Stimulated activated CD4-positive, alpha-beta T cell treated with anti-CD3 and anti-CD28 coated beads, Interleukin-12 subunit alpha, Interleukin-12 subunit beta, amount 100 ng/mL, for 24 hours (primary cell): ENCODE data around the gene MRPL30.
"Not testable (repeated sequence)": the region's sequence is repeated elsewhere in the genome, so short reads cannot be mapped to it uniquely, and the experiment has no call there.

ENCODE experiments used
- DNase-seq, 2 experiments: peaks; one replicate each; pipeline ENCODE4 v3.0.0-alpha.2; 2020; ENCODE audit warnings: low read depth in 2 of 2

The MRPL30 gene

GRCh38 chr2:99184811-99185210, 3.8 kb downstream of the MRPL30 start:
- DNase-seq = no peak

- no peak for DNase-seq
Measured at GRCh38 chr2:99187011-99187410, 6.0 kb downstream of the MRPL30 start.

- no peak for DNase-seq
Measured at GRCh38 chr2:99188357-99188756, 7.4 kb downstream of the MRPL30 start.

GRCh38 chr2:99190548-99190947, 9.6 kb downstream of the MRPL30 start:
- no peak for DNase-seq

GRCh38 chr2:99192364-99192763, 11.4 kb downstream of the MRPL30 start:
- DNase-seq = not testable (repeated sequence)

GRCh38 chr2:99198103-99198841, 17.3 kb downstream of the MRPL30 start:
- no peak for DNase-seq

GRCh38 chr2:99200076-99200800, 19.3 kb downstream of the MRPL30 start:
- DNase-seq = no peak

GRCh38 chr2:99201959-99202678, 21.1 kb downstream of the MRPL30 start:
- DNase-seq = no peak

- DNase-seq = no peak
Measured at GRCh38 chr2:99205491-99205890, 24.5 kb downstream of the MRPL30 start.

- DNase-seq = no peak
Measured at GRCh38 chr2:99216096-99216495, 35.1 kb downstream of the MRPL30 start.

GRCh38 chr2:99217929-99218501, 37.0 kb downstream of the MRPL30 start:
- no peak for DNase-seq

GRCh38 chr2:99233177-99233576, 52.2 kb downstream of the MRPL30 start:
- not testable (repeated sequence) for DNase-seq

GRCh38 chr2:99238599-99238998, 57.6 kb downstream of the MRPL30 start:
- DNase-seq = no peak

- no peak for DNase-seq
Measured at GRCh38 chr2:99240431-99240830, 59.4 kb downstream of the MRPL30 start.

GRCh38 chr2:99242151-99242550, 61.2 kb downstream of the MRPL30 start:
- DNase-seq = no peak
